ENCODE data around the gene TBX1. TPM values are rescaled to one million over a fixed set of nuclear protein-coding genes. Genes with fewer than 3 reads are reported as not detected.

Gene TBX1
- total and polyA plus RNA-seq, 8 donors, result 0.43 to 1.1 (median 0.68) TPM; not detected in 4

DNA sequence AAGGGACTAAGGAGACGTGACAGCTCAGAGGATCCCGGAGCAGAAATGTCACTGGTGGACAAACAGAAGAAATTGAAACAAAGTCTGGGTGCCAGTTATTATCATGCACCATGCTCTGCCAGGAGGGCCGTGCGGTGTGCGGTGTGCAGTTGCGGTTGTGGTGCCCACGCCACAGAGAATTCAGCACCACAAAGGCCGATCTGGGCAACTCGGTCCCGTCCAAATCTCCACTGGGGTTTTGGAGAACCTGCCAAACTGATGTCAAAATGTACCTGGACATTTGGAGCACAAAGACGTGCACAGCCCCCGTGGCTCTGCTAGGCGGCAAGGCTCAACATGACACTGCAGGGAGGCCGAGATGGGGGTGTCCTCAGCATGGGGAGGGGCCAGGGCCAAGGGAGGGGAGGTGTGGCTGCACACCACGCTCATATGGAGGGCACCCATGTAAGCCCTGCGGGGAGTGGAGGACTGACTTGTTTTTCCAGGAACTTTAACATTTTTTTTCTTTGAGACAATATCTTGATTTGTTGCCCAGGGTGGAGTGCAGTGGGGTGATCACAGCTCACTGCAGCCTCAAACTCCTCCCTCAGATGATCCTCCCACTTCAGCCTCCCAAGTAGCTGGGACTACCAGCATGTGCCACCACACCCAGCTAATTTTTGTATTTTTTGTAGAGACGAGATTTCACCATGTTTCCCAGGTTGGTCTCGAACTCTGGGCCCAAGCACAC lies 54.7 kb downstream of the TBX1 start:
- DNase-seq, result peak in 1 of 2 donors; percentile 14
- WGBS, 5 donors, result 85 to 93% (median 88%) methylated on average over 18 of the region's 18 CpGs
- H3K27me3 ChIP-seq, result no peaks in the 10 kb centered on the region
- intact Hi-C loops (cut with DNase I; ENCODE audit: low total_unique reads), result no loop called here
- TF ChIP-seq POLR2A (IDR thresholded peaks at IDR 0.05), result no peak
- TF ChIP-seq, protein P1, sequence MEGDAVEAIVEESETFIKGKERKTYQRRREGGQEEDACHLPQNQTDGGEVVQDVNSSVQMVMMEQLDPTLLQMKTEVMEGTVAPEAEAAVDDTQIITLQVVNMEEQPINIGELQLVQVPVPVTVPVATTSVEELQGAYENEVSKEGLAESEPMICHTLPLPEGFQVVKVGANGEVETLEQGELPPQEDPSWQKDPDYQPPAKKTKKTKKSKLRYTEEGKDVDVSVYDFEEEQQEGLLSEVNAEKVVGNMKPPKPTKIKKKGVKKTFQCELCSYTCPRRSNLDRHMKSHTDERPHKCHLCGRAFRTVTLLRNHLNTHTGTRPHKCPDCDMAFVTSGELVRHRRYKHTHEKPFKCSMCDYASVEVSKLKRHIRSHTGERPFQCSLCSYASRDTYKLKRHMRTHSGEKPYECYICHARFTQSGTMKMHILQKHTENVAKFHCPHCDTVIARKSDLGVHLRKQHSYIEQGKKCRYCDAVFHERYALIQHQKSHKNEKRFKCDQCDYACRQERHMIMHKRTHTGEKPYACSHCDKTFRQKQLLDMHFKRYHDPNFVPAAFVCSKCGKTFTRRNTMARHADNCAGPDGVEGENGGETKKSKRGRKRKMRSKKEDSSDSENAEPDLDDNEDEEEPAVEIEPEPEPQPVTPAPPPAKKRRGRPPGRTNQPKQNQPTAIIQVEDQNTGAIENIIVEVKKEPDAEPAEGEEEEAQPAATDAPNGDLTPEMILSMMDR (IDR thresholded peaks at IDR 0.05), result no peak
- no peak for TF ChIP-seq POLR2AphosphoS5 (IDR thresholded peaks at IDR 0.05)
- no peak for TF ChIP-seq EP300 (IDR thresholded peaks at IDR 0.05)
- H3K9me3 ChIP-seq, result no peaks in the 10 kb centered on the region
- H3K4me1 ChIP-seq, result no peaks in the 10 kb centered on the region
- H3K36me3 ChIP-seq, result peaks cover 0 to 26% (median 14%) of the 10 kb centered on the region in 4 donors
- no peak overlapping the region for H3K4me3 ChIP-seq
- H3K27ac ChIP-seq, result no peak overlapping the region

DNA sequence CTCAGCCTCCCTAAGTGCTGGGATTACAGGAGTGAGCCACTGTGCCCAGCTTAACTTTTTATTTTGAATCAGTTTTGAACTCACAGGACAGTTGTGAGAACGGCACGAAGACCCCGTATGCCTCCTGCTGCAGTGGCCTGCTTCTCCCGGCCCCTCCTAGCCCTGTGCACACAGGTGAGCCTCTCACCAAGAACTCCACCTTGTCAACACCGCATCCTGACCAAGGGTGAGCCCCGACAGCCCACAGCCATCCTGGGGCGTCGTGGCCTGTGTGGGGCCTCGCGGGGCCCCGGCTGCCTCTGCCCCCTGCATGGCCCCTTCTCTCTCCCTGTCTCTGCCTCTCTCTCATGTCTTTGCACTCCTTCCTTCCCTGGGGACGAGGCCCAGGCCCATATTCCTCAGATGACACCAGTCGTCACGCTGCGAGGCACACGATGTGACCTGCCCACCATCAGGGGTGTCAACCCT lies 55.3 kb downstream of the TBX1 start:
- no peak overlapping the region for H3K4me3 ChIP-seq
- no peaks in the 10 kb centered on the region for H3K27me3 ChIP-seq
- WGBS, 5 donors, result 89 to 92% (median 90%) methylated on average over 16 of the region's 16 CpGs
- H3K27ac ChIP-seq, result no peak overlapping the region
- peak in 1 of 2 donors; percentile 16 for DNase-seq
- H3K4me1 ChIP-seq, result no peaks in the 10 kb centered on the region
- intact Hi-C loops (cut with DNase I; ENCODE audit: low total_unique reads), result no loop called here
- no peaks in the 10 kb centered on the region for H3K9me3 ChIP-seq
- peaks cover 0 to 31% (median 14%) of the 10 kb centered on the region in 4 donors for H3K36me3 ChIP-seq
- no peak for TF ChIP-seq EP300 (IDR thresholded peaks at IDR 0.05)
- TF ChIP-seq POLR2A (IDR thresholded peaks at IDR 0.05), result no peak
- TF ChIP-seq, protein P1 (IDR thresholded peaks at IDR 0.05), result no peak
- no peak for TF ChIP-seq POLR2AphosphoS5 (IDR thresholded peaks at IDR 0.05)

DNA sequence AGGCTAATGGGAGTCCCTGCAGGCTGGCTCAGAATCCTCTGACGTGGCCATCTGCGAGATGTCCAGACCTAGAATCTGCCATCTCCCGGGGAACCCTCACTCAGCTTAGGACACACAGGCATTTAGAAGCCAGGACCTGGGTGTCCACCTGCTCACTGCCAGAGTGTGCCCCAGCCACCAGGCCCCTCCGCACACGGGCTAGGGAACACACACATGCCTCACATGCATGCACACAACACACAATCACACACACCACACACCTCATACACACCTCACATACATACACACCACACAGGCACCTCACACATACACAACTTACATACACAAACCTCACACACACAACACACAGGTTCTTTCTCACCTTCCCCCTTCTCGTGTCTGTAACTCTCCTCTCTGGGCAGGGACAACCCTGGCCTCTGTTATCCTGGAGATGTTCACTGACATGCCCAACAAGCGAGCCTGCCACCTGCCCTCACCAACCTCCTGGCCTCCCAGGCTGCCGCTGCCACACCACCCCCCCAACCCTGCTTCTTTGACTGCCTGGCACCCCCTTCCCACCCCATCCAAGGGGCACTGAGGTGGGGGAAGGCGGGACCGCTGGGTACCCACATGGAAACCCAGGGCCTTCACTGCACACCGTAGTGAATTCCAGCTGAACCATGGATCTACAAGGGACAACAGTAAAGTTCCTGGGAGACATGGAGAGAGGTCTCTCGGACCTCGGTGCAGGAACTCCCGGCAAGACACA lies 56.0 kb downstream of the TBX1 start:
- no peaks in the 10 kb centered on the region for H3K9me3 ChIP-seq
- WGBS, 5 donors, result 91 to 96% (median 94%) methylated on average over 14 of the region's 14 CpGs
- no peaks in the 10 kb centered on the region for H3K4me1 ChIP-seq
- H3K4me3 ChIP-seq, result no peak overlapping the region
- TF ChIP-seq POLR2A (IDR thresholded peaks at IDR 0.05) (no peak), POLR2AphosphoS5 (IDR thresholded peaks at IDR 0.05) (no peak), EP300 (IDR thresholded peaks at IDR 0.05) (no peak)
- TF ChIP-seq, protein P1 (IDR thresholded peaks at IDR 0.05), result no peak
- H3K27ac ChIP-seq, result no peak overlapping the region
- DNase-seq, result peak in 1 of 2 donors; percentile 9
- H3K27me3 ChIP-seq, result no peaks in the 10 kb centered on the region
- H3K36me3 ChIP-seq, result peaks cover 0 to 31% (median 14%) of the 10 kb centered on the region in 4 donors
- intact Hi-C loops (cut with DNase I; ENCODE audit: low total_unique reads), result no loop called here

Other genes starting within 250 kb of the TBX1 start
- gene CLDN5, start 236.4 kb upstream of the TBX1 start, total RNA-seq, result 10 to 100 TPM; 36.5 to 67.7 (median 58.8) TPM
- gene CLDN5, start 236.4 kb upstream of the TBX1 start, polyA plus RNA-seq, result 10 to 100 TPM; 13.1 to 40.2 (median 24.0) TPM
- 10 to 100 TPM in 3 of 5 donors, 1 to 10 TPM in 2; 1.2 to 38.8 (median 13.9) TPM for gene SEPTIN5, start 46.3 kb upstream of the TBX1 start, total RNA-seq
- 10 to 100 TPM in 2 of 3 donors, 1 to 10 TPM in 1; 8.2 to 16.0 (median 11.1) TPM for gene SEPTIN5, start 46.3 kb upstream of the TBX1 start, polyA plus RNA-seq
- gene GP1BB, start 37.2 kb upstream of the TBX1 start, total RNA-seq, result 10 to 100 TPM in 1 of 5 donors, 1 to 10 TPM in 2, not detected in 2; 2.4 to 27.8 (median 9.3) TPM
- gene GP1BB, start 37.2 kb upstream of the TBX1 start, polyA plus RNA-seq, result 10 to 100 TPM in 1 of 3 donors, 1 to 10 TPM in 2; 5.5 to 12.4 (median 8.0) TPM
- gene GNB1L, start 94.1 kb downstream of the TBX1 start, total RNA-seq, result 1 to 10 TPM in 2 of 5 donors, under 1 TPM in 2, not detected in 1; 0.29 to 4.1 (median 1.7) TPM
- gene GNB1L, start 94.1 kb downstream of the TBX1 start, polyA plus RNA-seq, result 1 to 10 TPM; 1.8 to 6.8 (median 3.2) TPM
- gene RTL10, start 94.1 kb downstream of the TBX1 start, total RNA-seq, result 10 to 100 TPM in 2 of 5 donors, 1 to 10 TPM in 3; 1.7 to 28.1 (median 8.7) TPM
- 10 to 100 TPM in 1 of 3 donors, 1 to 10 TPM in 2; 5.2 to 12.1 (median 5.8) TPM for gene RTL10, start 94.1 kb downstream of the TBX1 start, polyA plus RNA-seq
- gene COMT, start 181.0 kb downstream of the TBX1 start, total RNA-seq, result 100 to 1,000 TPM in 2 of 5 donors, 10 to 100 TPM in 3; 25.1 to 137 (median 87.9) TPM
- 100 to 1,000 TPM; 103 to 174 (median 103) TPM for gene COMT, start 181.0 kb downstream of the TBX1 start, polyA plus RNA-seq
- gene TXNRD2, start 181.0 kb downstream of the TBX1 start, total RNA-seq, result 10 to 100 TPM in 4 of 5 donors, 1 to 10 TPM in 1; 6.4 to 59.4 (median 25.3) TPM
- 10 to 100 TPM; 35.1 to 69.5 (median 57.7) TPM for gene TXNRD2, start 181.0 kb downstream of the TBX1 start, polyA plus RNA-seq

All from stomach (tissue), 9 donors.